Immature natural killer cell (primary cell): ENCODE data around the gene SLC6A7. TPM values are rescaled to one million over a fixed set of nuclear protein-coding genes. Genes with fewer than 3 reads are reported as not detected.
A peak's percentile ranks its signal among the peaks of the same experiment; 100 is the strongest.

Source experiments
- DNase-seq, 3 donors: peaks; one replicate each; pipeline ENCODE4 v3.0.0; 2022; ENCODE audit warnings: mixed read lengths in 1 of 3
- H3K27ac Mint-ChIP-seq, 6 donors: one replicate each; pipeline ENCODE4 v1.8.0; 2020; ENCODE audit warnings: mixed read lengths in 6 of 6, mild to moderate bottlenecking in 5 of 6, inconsistent platforms in 4 of 6, moderate library complexity in 3 of 6
- H3K27me3 Mint-ChIP-seq, 3 donors: one replicate each; pipeline ENCODE4 v1.8.0; 2020 to 2021; ENCODE audit warnings: low read depth in 3 of 3, mild to moderate bottlenecking in 3 of 3, mixed read lengths in 3 of 3, moderate library complexity in 3 of 3, inconsistent platforms in 1 of 3
- H3K36me3 Mint-ChIP-seq, 3 donors: one replicate each; pipeline ENCODE4 v1.8.0; 2020; ENCODE audit warnings: mixed read lengths in 3 of 3, inconsistent platforms in 2 of 3, mild to moderate bottlenecking in 2 of 3
- H3K4me1 Mint-ChIP-seq, 2 donors: one replicate each; pipeline ENCODE4 v1.8.0; 2020; ENCODE audit warnings: inconsistent platforms in 2 of 2, mild to moderate bottlenecking in 2 of 2, mixed read lengths in 2 of 2, moderate library complexity in 1 of 2
- H3K4me3 Mint-ChIP-seq, 5 donors: one replicate each; pipeline ENCODE4 v1.8.0; 2020; ENCODE audit warnings: mild to moderate bottlenecking in 5 of 5, mixed read lengths in 5 of 5, inconsistent platforms in 3 of 5, moderate library complexity in 3 of 5
- H3K9me3 Mint-ChIP-seq, 6 donors: one replicate each; pipeline ENCODE4 v1.8.0; 2020; ENCODE audit warnings: mild to moderate bottlenecking in 6 of 6, mixed read lengths in 6 of 6, inconsistent platforms in 4 of 6, moderate library complexity in 3 of 6
- polyA plus RNA-seq, 3 donors: library from polyadenylated mRNA; unstranded; fragments of 300-500 nt; fragmentation: Illumina TruSeq; gene quantifications; one replicate each; pipeline ENCODE4 v1.2.3, GENCODE V29; 2021

SLC6A7 gene
- polyA plus RNA-seq, 3 donors from 2014 or later: not detected

DNA sequence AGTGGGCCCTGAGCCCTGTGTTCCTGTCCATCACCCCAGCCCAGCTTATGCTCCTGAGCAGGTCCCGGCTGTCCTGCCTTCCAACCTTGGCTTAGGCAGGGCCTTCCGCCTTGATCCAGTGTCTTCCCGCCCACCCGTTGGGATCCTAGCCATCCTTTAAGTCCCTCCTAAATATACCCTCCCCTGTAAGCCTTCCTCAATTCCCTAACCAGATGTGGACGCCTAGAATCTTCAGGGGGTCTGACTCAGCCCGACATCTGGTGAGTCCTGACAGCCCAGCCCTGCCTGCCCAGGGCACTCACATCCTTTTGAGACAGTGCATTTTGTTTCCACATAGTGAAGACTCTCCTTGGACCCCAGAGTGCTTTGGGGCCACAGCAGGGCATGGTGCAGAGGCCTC, 23.7 kb downstream of the SLC6A7 start:
- H3K36me3 Mint-ChIP-seq: no peaks in the 10 kb centered on the region
- DNase-seq: no peak
- H3K27me3 Mint-ChIP-seq: peaks cover 10 to 14% (median 10%) of the 10 kb centered on the region in 3 donors
- H3K4me3 Mint-ChIP-seq: no peak overlapping the region
- peaks cover 12 to 14% of the 10 kb centered on the region in 2 donors for H3K4me1 Mint-ChIP-seq
- H3K27ac Mint-ChIP-seq: no peak overlapping the region
- no peaks in the 10 kb centered on the region for H3K9me3 Mint-ChIP-seq

DNA sequence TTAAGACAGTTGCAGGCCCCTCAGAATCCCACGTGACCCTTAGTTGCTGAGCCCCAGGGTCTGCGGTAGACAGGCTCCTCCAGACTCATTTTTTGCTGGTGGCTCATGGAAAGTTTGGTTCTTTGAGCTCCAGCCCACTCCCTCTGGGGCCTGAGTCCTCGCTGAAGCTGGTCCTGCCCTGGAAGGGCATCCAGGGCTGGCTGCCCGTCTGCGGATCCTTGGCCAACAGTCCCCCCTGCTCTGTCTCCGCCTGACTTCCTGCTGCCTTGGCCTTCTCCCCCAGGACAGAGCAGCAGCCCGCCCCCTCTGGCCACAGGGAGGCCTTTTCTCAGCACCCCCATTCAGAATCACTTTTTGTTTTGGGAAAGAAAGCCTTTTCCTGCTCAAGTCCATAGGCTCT, 24.4 kb downstream of the SLC6A7 start:
- Mint-ChIP-seq H3K4me3 (no peak overlapping the region), H3K27me3 (peaks cover 3 to 10% (median 6%) of the 10 kb centered on the region in 3 donors), H3K36me3 (no peaks in the 10 kb centered on the region), H3K9me3 (no peaks in the 10 kb centered on the region), H3K27ac (no peak overlapping the region), H3K4me1 (peaks cover 5 to 6% of the 10 kb centered on the region in 2 donors)
- DNase-seq: no peak

DNA sequence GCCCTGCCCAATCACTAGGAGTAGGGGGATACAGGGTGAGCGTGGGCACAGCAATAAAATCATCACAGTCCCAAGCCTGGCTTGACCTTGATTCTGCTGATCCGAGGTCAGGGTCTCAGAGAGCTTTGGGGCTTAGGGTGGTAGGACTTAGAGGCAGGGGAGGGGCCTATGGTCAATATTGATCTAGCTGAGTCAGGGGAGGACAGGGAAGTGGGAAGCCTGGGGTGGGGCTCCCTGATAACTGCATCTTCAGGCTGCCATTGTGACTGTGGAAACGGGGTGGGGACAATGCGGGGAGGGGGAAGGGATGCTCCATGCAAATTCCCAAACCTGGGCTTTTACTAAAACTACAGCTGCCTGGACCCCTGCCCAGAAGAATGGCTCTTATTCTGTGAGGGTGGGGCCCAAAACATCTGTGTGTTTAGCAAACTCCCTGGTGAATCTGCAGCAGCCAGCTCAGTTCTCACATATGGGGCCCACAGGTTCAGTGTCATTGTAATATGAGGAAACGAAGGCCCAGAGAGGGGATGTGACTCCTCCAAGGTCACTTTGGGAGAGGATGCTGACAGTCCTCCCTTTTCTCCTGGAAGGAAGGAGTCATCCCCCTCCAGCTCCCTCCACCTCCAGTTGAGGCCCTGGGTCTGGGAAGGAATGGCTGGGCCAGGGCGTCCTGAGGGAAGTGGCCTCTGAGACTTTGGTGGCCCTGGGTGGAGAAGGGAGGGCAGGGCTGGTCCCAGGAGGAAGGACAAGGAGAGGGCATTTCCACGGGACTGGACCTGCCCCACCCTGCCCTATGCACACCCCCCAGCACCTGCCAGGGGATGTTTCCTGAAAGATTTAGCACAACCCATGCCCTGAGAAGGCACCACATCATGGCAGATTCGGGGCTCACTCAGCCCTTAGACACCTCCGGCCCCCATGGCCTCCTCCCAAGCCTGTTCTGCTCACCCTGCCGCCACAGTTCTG, 26.4 kb downstream of the SLC6A7 start:
- DNase-seq: no peak
- H3K27ac Mint-ChIP-seq: no peak overlapping the region

DNA sequence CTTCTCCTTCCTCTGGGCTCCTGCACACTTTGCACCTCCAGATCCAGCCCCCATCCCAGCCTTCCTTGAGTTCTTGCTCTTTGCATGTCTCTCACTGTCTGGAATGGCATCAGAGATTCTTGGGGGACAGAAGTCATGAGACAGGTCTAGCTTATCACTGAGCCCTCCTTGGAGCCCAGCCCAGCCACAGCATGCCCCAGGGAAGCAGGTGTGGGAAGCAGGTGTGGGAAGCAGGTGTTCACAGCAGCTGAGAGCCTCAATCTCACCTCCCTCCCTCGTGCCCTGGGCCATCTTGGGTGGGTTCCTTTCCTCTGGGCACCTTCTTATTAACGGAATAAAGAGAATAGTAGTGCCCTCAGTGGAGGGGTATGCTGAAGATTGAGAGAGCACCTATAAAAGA, 27.2 kb downstream of the SLC6A7 start:
- H3K9me3 Mint-ChIP-seq: no peaks in the 10 kb centered on the region
- peaks cover 1 to 4% (median 2%) of the 10 kb centered on the region in 3 donors for H3K27me3 Mint-ChIP-seq

More for the DNA sequence above, 26.4 kb downstream of the SLC6A7 start:
- no peak overlapping the region for H3K4me3 Mint-ChIP-seq
- H3K4me1 Mint-ChIP-seq: no peaks in the 10 kb centered on the region
- peaks cover 1 to 4% (median 2%) of the 10 kb centered on the region in 3 donors for H3K27me3 Mint-ChIP-seq
- no peaks in the 10 kb centered on the region for H3K36me3 Mint-ChIP-seq
- no peaks in the 10 kb centered on the region for H3K9me3 Mint-ChIP-seq

DNA sequence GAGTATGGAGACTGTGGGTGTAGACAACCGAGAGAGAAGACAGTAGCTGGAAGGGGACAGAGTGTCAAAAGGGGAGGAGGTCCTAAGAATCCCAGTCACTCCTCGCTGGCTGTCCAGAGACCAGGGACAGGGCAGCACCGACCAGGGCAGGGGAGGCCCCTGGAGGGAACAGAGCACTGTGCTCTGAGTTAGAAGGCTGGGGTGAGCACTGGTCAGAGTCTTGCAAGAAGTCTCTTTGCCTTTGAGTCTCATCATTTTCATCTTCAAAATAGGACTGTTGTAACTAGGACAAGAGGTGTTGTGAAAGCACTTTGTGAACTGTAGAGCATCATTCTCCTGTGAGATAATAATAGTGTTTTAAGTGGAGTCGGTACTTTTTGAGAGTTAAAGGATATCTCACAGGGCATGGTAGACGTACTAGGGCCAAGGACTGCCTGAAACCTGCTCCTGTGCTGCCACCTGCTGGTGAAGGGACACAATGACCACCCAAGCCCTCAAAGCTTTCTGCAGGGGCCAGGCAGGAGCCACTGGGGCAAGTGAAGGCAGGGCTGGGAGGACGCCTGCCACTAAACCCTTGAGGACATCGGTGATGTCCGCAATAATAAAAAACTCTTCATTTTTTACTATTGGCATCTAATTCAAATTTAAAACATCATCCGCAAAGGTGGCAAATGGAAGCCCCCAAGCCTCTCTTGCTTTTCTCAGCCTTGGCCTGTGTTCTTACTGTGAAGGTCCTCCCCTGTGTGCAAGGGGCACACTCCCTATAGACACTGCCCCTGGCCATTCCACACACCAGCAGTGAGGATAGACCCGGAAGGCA, 28.2 kb downstream of the SLC6A7 start:
- Mint-ChIP-seq H3K4me1 (no peaks in the 10 kb centered on the region), H3K36me3 (no peaks in the 10 kb centered on the region), H3K27ac (no peak overlapping the region), H3K27me3 (peaks cover 1 to 4% (median 2%) of the 10 kb centered on the region in 3 donors), H3K9me3 (no peaks in the 10 kb centered on the region), H3K4me3 (no peak overlapping the region)
- peak; percentile 75 to 84 (median 80) for DNase-seq

More for the DNA sequence above, 27.2 kb downstream of the SLC6A7 start:
- DNase-seq: no peak
- Mint-ChIP-seq H3K4me3 (no peak overlapping the region), H3K27ac (no peak overlapping the region), H3K4me1 (no peaks in the 10 kb centered on the region), H3K36me3 (no peaks in the 10 kb centered on the region)

DNA sequence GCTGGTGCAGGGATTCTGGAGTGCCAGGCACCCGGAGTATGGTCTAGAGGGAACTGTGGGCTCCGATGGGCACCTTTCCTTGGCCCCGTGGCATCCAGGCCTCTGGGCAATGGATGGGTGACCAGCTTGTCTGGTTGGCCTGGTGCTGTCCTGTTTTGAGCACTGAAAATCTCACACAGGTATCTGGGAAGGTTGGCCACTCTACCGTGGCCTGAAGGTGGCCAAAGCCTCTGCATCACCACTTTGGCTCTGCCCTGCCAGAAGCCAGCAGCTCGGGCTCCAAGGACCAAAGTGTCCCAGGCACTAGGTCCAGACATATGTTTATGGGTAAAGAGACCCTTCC, 28.8 kb downstream of the SLC6A7 start:
- Mint-ChIP-seq H3K27me3 (peaks cover under 1 to 4% (median 1%) of the 10 kb centered on the region in 3 donors), H3K4me1 (no peaks in the 10 kb centered on the region), H3K9me3 (no peaks in the 10 kb centered on the region), H3K27ac (no peak overlapping the region), H3K4me3 (no peak overlapping the region), H3K36me3 (no peaks in the 10 kb centered on the region)
- no peak for DNase-seq

DNA sequence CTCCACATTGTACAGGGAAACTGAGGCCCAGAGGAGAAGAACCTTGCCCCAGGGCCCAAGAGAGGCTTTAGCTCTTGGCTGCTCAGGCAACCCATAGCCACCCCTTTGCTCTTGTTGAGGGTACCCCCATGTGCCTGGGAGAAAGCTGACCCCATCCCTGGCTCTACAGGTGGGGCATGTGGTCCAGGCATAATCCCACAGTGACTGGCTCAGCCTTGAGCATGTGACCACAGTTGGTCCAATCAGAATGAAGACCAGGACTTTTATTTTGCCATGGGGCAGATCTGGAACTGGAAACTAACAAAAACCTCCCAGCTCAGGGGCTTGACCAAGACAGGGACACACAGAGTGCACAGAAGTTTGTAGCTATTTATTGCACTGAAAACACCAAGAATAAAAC, 29.3 kb downstream of the SLC6A7 start:
- Mint-ChIP-seq H3K4me3 (no peak overlapping the region), H3K4me1 (no peaks in the 10 kb centered on the region), H3K27ac (no peak overlapping the region), H3K9me3 (no peaks in the 10 kb centered on the region), H3K36me3 (no peaks in the 10 kb centered on the region), H3K27me3 (peaks cover 0 to 4% (median 1%) of the 10 kb centered on the region in 3 donors)
- DNase-seq: no peak

DNA sequence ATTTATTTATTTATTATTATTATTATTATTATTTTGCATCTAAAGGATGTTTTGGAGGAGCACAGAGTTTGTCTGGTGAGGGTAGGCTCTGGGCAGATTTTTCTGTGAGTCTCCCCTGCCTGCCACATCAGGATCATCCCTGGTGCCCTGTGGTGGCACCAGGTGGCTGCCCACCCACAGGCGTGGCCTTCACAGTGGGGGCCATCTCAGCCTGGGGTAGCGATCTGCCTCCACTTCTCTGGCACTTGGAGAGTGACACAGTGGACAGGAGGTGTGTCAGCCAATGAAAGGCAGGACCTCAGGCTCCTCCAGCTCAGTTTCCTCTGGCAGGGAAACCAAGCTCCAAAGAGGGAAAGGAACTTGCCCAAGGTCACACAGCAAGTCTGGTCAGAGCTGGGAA, 30.0 kb downstream of the SLC6A7 start:
- Mint-ChIP-seq H3K36me3 (no peaks in the 10 kb centered on the region), H3K27me3 (peaks cover 0 to 4% (median 1%) of the 10 kb centered on the region in 3 donors), H3K4me3 (no peak overlapping the region), H3K4me1 (no peaks in the 10 kb centered on the region), H3K27ac (no peak overlapping the region), H3K9me3 (no peaks in the 10 kb centered on the region)
- no peak for DNase-seq

DNA sequence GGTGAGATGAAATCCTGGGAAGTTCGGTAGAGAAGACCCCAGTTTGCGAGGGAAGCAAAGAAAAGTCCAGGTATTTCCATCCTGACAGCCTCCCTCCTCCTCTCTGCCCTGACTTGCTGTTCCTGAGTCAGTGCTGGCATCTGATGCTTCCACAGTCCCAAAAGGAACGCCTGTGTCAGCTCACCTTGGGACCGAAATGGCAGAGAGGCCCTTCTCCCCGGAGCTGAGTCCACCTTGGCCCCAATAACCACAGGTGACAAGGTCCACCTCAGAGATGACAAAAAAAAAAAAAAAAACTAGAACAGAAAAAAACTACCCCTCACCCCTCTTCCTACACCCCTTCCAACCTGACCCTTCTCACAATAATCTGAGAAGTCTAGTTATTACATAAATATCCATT, 31.6 kb downstream of the SLC6A7 start:
- H3K36me3 Mint-ChIP-seq: no peaks in the 10 kb centered on the region
- no peak overlapping the region for H3K4me3 Mint-ChIP-seq
- H3K4me1 Mint-ChIP-seq: no peaks in the 10 kb centered on the region
- no peak for DNase-seq
- H3K27me3 Mint-ChIP-seq: peaks cover 0 to 2% (median 0%) of the 10 kb centered on the region in 3 donors
- no peak overlapping the region for H3K27ac Mint-ChIP-seq
- no peaks in the 10 kb centered on the region for H3K9me3 Mint-ChIP-seq

DNA sequence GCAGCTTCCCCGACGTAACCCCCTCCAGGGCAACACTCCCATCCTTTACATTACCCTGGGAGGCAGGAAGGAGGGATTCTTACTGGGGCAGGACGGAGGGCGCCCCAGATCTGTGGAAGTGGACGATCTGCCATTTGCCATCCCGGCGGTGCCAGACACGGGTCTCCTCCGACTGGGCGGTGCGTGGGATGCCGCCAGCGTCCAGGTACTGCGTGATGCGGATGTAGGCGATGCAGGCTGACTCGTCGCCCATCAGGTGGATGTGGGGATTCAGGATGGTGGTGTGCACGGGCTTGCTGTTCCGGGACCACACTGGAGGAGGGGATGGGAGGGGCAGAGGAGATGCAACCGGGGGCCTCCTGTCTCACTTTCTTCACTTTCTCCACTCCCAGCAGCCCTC, 33.0 kb downstream of the SLC6A7 start:
- no peak for DNase-seq
- Mint-ChIP-seq H3K4me3 (no peak overlapping the region), H3K27me3 (no peaks in the 10 kb centered on the region), H3K36me3 (no peaks in the 10 kb centered on the region), H3K9me3 (no peaks in the 10 kb centered on the region), H3K4me1 (no peaks in the 10 kb centered on the region), H3K27ac (no peak overlapping the region)

DNA sequence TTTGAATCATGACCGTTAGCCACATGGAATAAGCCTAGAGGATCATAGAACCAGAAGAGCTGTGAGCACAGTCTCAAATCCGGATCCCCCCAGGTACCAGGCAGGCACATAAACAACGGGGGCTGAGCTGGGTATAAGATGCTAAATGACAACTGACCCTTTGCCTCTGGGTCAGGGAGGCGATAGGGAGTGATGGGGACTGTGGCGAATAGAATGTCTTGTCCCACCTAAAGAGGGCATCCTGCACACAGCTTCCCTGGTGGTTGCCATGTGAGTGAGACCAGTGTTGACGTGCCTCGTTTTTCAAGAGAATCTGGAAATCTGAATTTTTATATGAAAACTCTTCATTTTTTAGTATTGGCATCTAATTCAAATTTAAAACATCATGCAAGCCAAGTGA, 33.6 kb downstream of the SLC6A7 start:
- no peak overlapping the region for H3K27ac Mint-ChIP-seq
- H3K4me1 Mint-ChIP-seq: no peaks in the 10 kb centered on the region
- H3K4me3 Mint-ChIP-seq: no peak overlapping the region
- no peaks in the 10 kb centered on the region for H3K9me3 Mint-ChIP-seq
- no peak for DNase-seq
- H3K36me3 Mint-ChIP-seq: no peaks in the 10 kb centered on the region
- no peaks in the 10 kb centered on the region for H3K27me3 Mint-ChIP-seq

DNA sequence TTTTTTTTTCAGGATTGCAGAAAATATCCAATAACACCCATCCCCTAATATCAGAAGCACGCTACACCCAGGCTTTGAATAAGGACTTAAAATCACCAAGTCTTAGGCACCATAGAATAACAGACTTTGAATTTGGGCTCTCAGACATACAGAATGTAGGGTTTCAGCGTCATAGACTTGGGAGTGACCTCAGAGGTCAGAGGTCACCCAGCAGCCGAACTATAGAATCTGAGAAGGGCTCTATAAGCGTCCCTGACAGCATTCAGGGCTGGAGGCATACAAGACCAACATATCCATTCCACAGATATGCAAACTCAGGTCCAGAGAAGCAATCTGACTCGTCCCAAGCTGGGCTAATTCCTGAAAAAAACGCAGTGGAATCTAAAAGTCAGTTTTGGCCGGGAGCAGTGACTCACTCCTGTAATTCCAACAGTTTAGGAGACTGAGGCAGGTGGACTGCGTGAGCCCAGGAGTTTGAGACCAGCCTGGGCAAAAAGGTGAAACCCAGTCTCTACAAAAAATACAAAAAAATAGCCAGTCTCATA, 34.7 kb downstream of the SLC6A7 start:
- Mint-ChIP-seq H3K27me3 (no peaks in the 10 kb centered on the region), H3K36me3 (no peaks in the 10 kb centered on the region), H3K27ac (no peak overlapping the region), H3K4me3 (no peak overlapping the region), H3K4me1 (no peaks in the 10 kb centered on the region), H3K9me3 (no peaks in the 10 kb centered on the region)
- no peak for DNase-seq

DNA sequence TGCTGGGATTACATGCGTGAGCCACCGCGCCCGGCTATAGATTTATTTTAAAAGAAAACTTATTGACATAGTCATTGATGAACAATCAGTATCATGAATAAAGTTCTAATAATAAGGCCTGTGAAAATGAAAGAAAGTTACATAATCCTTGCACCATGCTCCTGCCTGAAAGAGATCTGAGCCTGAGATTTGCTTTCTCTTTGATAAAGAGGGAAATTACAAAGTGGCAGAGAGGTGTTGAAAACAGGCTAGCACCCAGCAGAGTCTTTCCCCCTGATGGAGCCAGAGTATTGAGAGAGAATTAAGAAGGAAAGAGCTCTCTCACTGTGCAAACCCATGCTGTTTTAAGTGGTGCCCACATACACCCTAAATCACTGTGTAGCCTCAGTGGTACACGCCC, 37.2 kb downstream of the SLC6A7 start:
- Mint-ChIP-seq H3K9me3 (no peaks in the 10 kb centered on the region), H3K4me3 (no peak overlapping the region), H3K27ac (no peak overlapping the region), H3K27me3 (peaks cover 0 to 2% (median 0%) of the 10 kb centered on the region in 3 donors), H3K4me1 (no peaks in the 10 kb centered on the region), H3K36me3 (no peaks in the 10 kb centered on the region)
- DNase-seq: no peak
